ENCODE results near the gene SIRPA.

GRCh38 chr20:1934156-1934555 lies 38.9 kb downstream of the SIRPA start:
- TF ChIP-seq MXD4 (CRISPR knock-in tag; IDR thresholded peaks at IDR 0.05; ENCODE audit: borderline replicate concordance): no peak
- TF ChIP-seq, protein P1, sequence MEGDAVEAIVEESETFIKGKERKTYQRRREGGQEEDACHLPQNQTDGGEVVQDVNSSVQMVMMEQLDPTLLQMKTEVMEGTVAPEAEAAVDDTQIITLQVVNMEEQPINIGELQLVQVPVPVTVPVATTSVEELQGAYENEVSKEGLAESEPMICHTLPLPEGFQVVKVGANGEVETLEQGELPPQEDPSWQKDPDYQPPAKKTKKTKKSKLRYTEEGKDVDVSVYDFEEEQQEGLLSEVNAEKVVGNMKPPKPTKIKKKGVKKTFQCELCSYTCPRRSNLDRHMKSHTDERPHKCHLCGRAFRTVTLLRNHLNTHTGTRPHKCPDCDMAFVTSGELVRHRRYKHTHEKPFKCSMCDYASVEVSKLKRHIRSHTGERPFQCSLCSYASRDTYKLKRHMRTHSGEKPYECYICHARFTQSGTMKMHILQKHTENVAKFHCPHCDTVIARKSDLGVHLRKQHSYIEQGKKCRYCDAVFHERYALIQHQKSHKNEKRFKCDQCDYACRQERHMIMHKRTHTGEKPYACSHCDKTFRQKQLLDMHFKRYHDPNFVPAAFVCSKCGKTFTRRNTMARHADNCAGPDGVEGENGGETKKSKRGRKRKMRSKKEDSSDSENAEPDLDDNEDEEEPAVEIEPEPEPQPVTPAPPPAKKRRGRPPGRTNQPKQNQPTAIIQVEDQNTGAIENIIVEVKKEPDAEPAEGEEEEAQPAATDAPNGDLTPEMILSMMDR (IDR thresholded peaks at IDR 0.05): no peak
